GM19438 (cell line): ENCODE data around the gene LIMCH1.

ENCODE experiments used
- ATAC-seq: cut with Tn5 transposase; IDR thresholded peaks from one replicate; pipeline ENCODE4 v1.9.1; 2021; ENCODE audit warnings: low read depth; ENCODE audit not compliant: unreplicated experiment

The LIMCH1 gene

GRCh38 chr4:41530741-41531140 lies 7.2 kb upstream of the LIMCH1 start:
- no peak for ATAC-seq

- no peak for ATAC-seq
Measured at GRCh38 chr4:41532336-41532735, 5.6 kb upstream of the LIMCH1 start.

- no peak for ATAC-seq
Measured at GRCh38 chr4:41532882-41533281, 5.1 kb upstream of the LIMCH1 start.

- no peak for ATAC-seq
Measured at GRCh38 chr4:41533680-41534079, 4.3 kb upstream of the LIMCH1 start.

GRCh38 chr4:41534404-41534803 lies 3.6 kb upstream of the LIMCH1 start:
- no peak for ATAC-seq

- ATAC-seq: no peak
Measured at GRCh38 chr4:41535911-41536371, 2.0 kb upstream of the LIMCH1 start.

GRCh38 chr4:41537292-41537890 lies 566 bp upstream of the LIMCH1 start:
- no peak for ATAC-seq

GRCh38 chr4:41538887-41539498 lies 1.0 kb downstream of the LIMCH1 start:
- ATAC-seq: no peak

- ATAC-seq: no peak
Measured at GRCh38 chr4:41539711-41540110, 1.8 kb downstream of the LIMCH1 start.

- no peak for ATAC-seq
Measured at GRCh38 chr4:41540687-41541086, 2.7 kb downstream of the LIMCH1 start.

- no peak for ATAC-seq
Measured at GRCh38 chr4:41541687-41542094, 3.7 kb downstream of the LIMCH1 start.

GRCh38 chr4:41542526-41543275 lies 4.7 kb downstream of the LIMCH1 start:
- no peak for ATAC-seq

GRCh38 chr4:41545238-41545637 lies 7.3 kb downstream of the LIMCH1 start:
- no peak for ATAC-seq

- no peak for ATAC-seq
Measured at GRCh38 chr4:41546638-41547037, 8.7 kb downstream of the LIMCH1 start.

- ATAC-seq: no peak
Measured at GRCh38 chr4:41548305-41548880, 10.4 kb downstream of the LIMCH1 start.

- no peak for ATAC-seq
Measured at GRCh38 chr4:41549478-41549877, 11.5 kb downstream of the LIMCH1 start.

- no peak for ATAC-seq
Measured at GRCh38 chr4:41550308-41550707, 12.4 kb downstream of the LIMCH1 start.

GRCh38 chr4:41551536-41551935 lies 13.6 kb downstream of the LIMCH1 start:
- no peak for ATAC-seq

- no peak for ATAC-seq
Measured at GRCh38 chr4:41554905-41555304, 16.9 kb downstream of the LIMCH1 start.

- ATAC-seq: no peak
Measured at GRCh38 chr4:41556526-41556925, 18.6 kb downstream of the LIMCH1 start.

GRCh38 chr4:41559940-41560516 lies 22.1 kb downstream of the LIMCH1 start:
- no peak for ATAC-seq
